GM18868 (cell line): ENCODE results near the gene FSTL1.

Source experiments
- ATAC-seq: cut with Tn5 transposase; IDR thresholded peaks from one replicate; pipeline ENCODE4 v1.9.1; 2021; ENCODE audit warnings: mild to moderate bottlenecking, moderate library complexity; ENCODE audit not compliant: unreplicated experiment

Gene FSTL1

GRCh38 chr3:120440762-120441161, 10.0 kb downstream of the FSTL1 start:
- no peak for ATAC-seq

- no peak for ATAC-seq
These were observed 10.6 kb downstream of the FSTL1 start for GRCh38 chr3:120440001-120440703.

- no peak for ATAC-seq
These were observed 12.0 kb downstream of the FSTL1 start for GRCh38 chr3:120438665-120439370.

GRCh38 chr3:120438216-120438615, 12.6 kb downstream of the FSTL1 start:
- ATAC-seq, result no peak

GRCh38 chr3:120437559-120437958, 13.2 kb downstream of the FSTL1 start:
- ATAC-seq, result no peak

GRCh38 chr3:120436523-120437050, 14.2 kb downstream of the FSTL1 start:
- no peak for ATAC-seq

GRCh38 chr3:120435621-120436020, 15.2 kb downstream of the FSTL1 start:
- ATAC-seq, result no peak

GRCh38 chr3:120433662-120434331, 17.0 kb downstream of the FSTL1 start:
- ATAC-seq, result no peak

GRCh38 chr3:120432150-120432860, 18.5 kb downstream of the FSTL1 start:
- no peak for ATAC-seq

- ATAC-seq, result no peak
These were observed 20.9 kb downstream of the FSTL1 start for GRCh38 chr3:120429921-120430361.

GRCh38 chr3:120428924-120429323, 21.9 kb downstream of the FSTL1 start:
- ATAC-seq, result no peak

GRCh38 chr3:120427201-120427600, 23.6 kb downstream of the FSTL1 start:
- ATAC-seq, result no peak

GRCh38 chr3:120425572-120426250, 25.1 kb downstream of the FSTL1 start:
- ATAC-seq, result no peak

- ATAC-seq, result no peak
These were observed 25.7 kb downstream of the FSTL1 start for GRCh38 chr3:120424976-120425570.

- ATAC-seq, result no peak
These were observed 26.3 kb downstream of the FSTL1 start for GRCh38 chr3:120424506-120424905.

GRCh38 chr3:120423432-120423831, 27.4 kb downstream of the FSTL1 start:
- no peak for ATAC-seq

GRCh38 chr3:120421926-120422325, 28.9 kb downstream of the FSTL1 start:
- no peak for ATAC-seq

GRCh38 chr3:120420928-120421551, 29.8 kb downstream of the FSTL1 start:
- ATAC-seq, result no peak

GRCh38 chr3:120420360-120420759, 30.4 kb downstream of the FSTL1 start:
- ATAC-seq, result no peak

- no peak for ATAC-seq
These were observed 31.0 kb downstream of the FSTL1 start for GRCh38 chr3:120419797-120420196.
